WTC11 (cell line): ENCODE measurements around the gene ZNF526. TPM values are rescaled to one million over a fixed set of nuclear protein-coding genes. Genes with fewer than 3 reads are reported as not detected.

Experiments
- AR ChIP-seq: fragments of 250-450 bp; sonication (Bioruptor Pico); IDR thresholded peaks from 2 replicates; pipeline ENCODE4 v1.9.0; 2021; ENCODE audit warnings: mild to moderate bottlenecking
- ARID4B ChIP-seq: sonication (generic); formaldehyde crosslinking; IDR thresholded peaks from 2 replicates; pipeline ENCODE4 v1.8.0; 2023; ENCODE audit warnings: missing genetic modification reagents, mild to moderate bottlenecking, borderline replicate concordance
- E2F4 ChIP-seq: sonication (generic); formaldehyde crosslinking; IDR thresholded peaks from 2 replicates; pipeline ENCODE4 v1.8.1; 2022; ENCODE audit warnings: low read depth, mild to moderate bottlenecking, moderate library complexity, missing genetic modification reagents, borderline replicate concordance
- ESRRA ChIP-seq: sonication (generic); formaldehyde crosslinking; IDR thresholded peaks from 2 replicates; pipeline ENCODE4 v1.8.1; 2022; ENCODE audit warnings: mild to moderate bottlenecking, missing genetic modification reagents, borderline replicate concordance
- GABPB1 ChIP-seq: sonication (generic); formaldehyde crosslinking; IDR thresholded peaks from 2 replicates; pipeline ENCODE4 v1.8.1; 2023; ENCODE audit warnings: mild to moderate bottlenecking, missing genetic modification reagents
- GRHL2 ChIP-seq: fragments of 250-450 bp; sonication (Bioruptor Pico); IDR thresholded peaks from 2 replicates; pipeline ENCODE4 v1.8.0; 2022; ENCODE audit warnings: mild to moderate bottlenecking, moderate library complexity; ENCODE audit not compliant: insufficient replicate concordance, severe bottlenecking
- HMGA2 ChIP-seq: fragments of 250-450 bp; sonication (Bioruptor Pico); IDR thresholded peaks from 2 replicates; pipeline ENCODE4 v1.4.0; 2021; ENCODE audit warnings: mild to moderate bottlenecking, moderate library complexity
- IRF1 ChIP-seq: sonication (generic); formaldehyde crosslinking; IDR thresholded peaks from 2 replicates; pipeline ENCODE4 v1.8.0; 2023; ENCODE audit warnings: missing genetic modification reagents
- MLX ChIP-seq: sonication (generic); formaldehyde crosslinking; IDR thresholded peaks from 2 replicates; pipeline ENCODE4 v1.8.1; 2023; ENCODE audit warnings: mild to moderate bottlenecking, missing genetic modification reagents, moderate library complexity
- MXD4 ChIP-seq: fragments of 250-450 bp; sonication (Bioruptor Pico); IDR thresholded peaks from 2 replicates; pipeline ENCODE4 v1.8.0; 2021; ENCODE audit warnings: mild to moderate bottlenecking, moderate library complexity, borderline replicate concordance
- USF2 ChIP-seq: sonication (generic); formaldehyde crosslinking; IDR thresholded peaks from 2 replicates; pipeline ENCODE4 v1.8.1; 2023; ENCODE audit warnings: mild to moderate bottlenecking, missing genetic modification reagents, moderate library complexity
- ZNF281 ChIP-seq: sonication (generic); formaldehyde crosslinking; IDR thresholded peaks from 2 replicates; pipeline ENCODE4 v1.8.0; 2023; ENCODE audit warnings: mild to moderate bottlenecking, missing genetic modification reagents
- ZNF423 ChIP-seq: fragments of 250-450 bp; sonication (Bioruptor Pico); IDR thresholded peaks from 2 replicates; pipeline ENCODE4 v2.1.2; 2022; ENCODE audit warnings: mild to moderate bottlenecking, moderate library complexity
- ZNF425 ChIP-seq: fragments of 250-450 bp; sonication (Bioruptor Pico); conservative IDR thresholded peaks from 2 replicates; pipeline ENCODE4 v1.9.0; 2021; ENCODE audit warnings: mild to moderate bottlenecking
- ZNF512 ChIP-seq: sonication (generic); formaldehyde crosslinking; IDR thresholded peaks from 2 replicates; pipeline ENCODE4 v1.8.1; 2022; ENCODE audit warnings: missing genetic modification reagents, borderline replicate concordance
- ZSCAN18 ChIP-seq: fragments of 250-450 bp; sonication (Bioruptor Pico); IDR thresholded peaks from 2 replicates; pipeline ENCODE4 v2.1.2; 2022; ENCODE audit warnings: mild to moderate bottlenecking, moderate library complexity
- total RNA-seq: library from RNA; stranded (reverse); gene quantifications from 3 replicates; pipeline ENCODE4 v1.2.3, GENCODE V29; 2021

Gene ZNF526
- total RNA-seq, 1 experiment from 2014 or later = 18.3 TPM

GRCh38 chr19:42253245-42254088 is 33.4 kb downstream of the ZNF526 start (continued):
- TF ChIP-seq AR (CRISPR knock-in tag) (no peak), E2F4 (CRISPR knock-in tag) (no peak), ZNF512 (CRISPR knock-in tag) (no peak), GABPB1 (CRISPR knock-in tag) (no peak), ESRRA (CRISPR knock-in tag) (no peak), MLX (no peak), ZNF281 (0 out of 2 replicates have a peak, but pooled peaks have one; percentile 40), USF2 (CRISPR knock-in tag) (peak; percentile 75), GRHL2 (CRISPR knock-in tag) (no peak), ZNF425 (CRISPR knock-in tag) (no peak), HMGA2 (no peak), ZNF423 (CRISPR knock-in tag) (no peak), ZSCAN18 (CRISPR knock-in tag) (no peak), ARID4B (CRISPR knock-in tag) (no peak), MXD4 (CRISPR knock-in tag) (no peak), IRF1 (CRISPR knock-in tag) (no peak)
